SIG-M5 treated with dmso at 0.1 percent for 504 hours (cell line): ENCODE data around the gene ZNF541.
"Not testable (repeated sequence)": the region's sequence is repeated elsewhere in the genome, so short reads cannot be mapped to it uniquely, and the experiment has no call there.

ENCODE experiments used
- DNase-seq: peaks from one replicate; lab custom pipeline; 2025; ENCODE audit not compliant: unreplicated experiment; lab: John Stamatoyannopoulos, UW

ZNF541 gene

GRCh38 chr19:47599671-47600245, 26.8 kb upstream of the ZNF541 start:
- DNase-seq = not testable (repeated sequence)

GRCh38 chr19:47598407-47599349, 25.7 kb upstream of the ZNF541 start:
- DNase-seq = peak; percentile 65

GRCh38 chr19:47595944-47596343, 23.0 kb upstream of the ZNF541 start:
- peak; percentile 36 for DNase-seq

GRCh38 chr19:47593860-47594259, 20.9 kb upstream of the ZNF541 start:
- no peak for DNase-seq

GRCh38 chr19:47589824-47590223, 16.9 kb upstream of the ZNF541 start:
- no peak for DNase-seq

- no peak for DNase-seq
These were observed 14.3 kb upstream of the ZNF541 start for GRCh38 chr19:47587295-47587694.

GRCh38 chr19:47583161-47583560, 10.2 kb upstream of the ZNF541 start:
- DNase-seq = not testable (repeated sequence)

GRCh38 chr19:47582320-47582909, 9.5 kb upstream of the ZNF541 start:
- DNase-seq = no peak

GRCh38 chr19:47581605-47582319, 8.8 kb upstream of the ZNF541 start:
- DNase-seq = peak; percentile 32

- DNase-seq = no peak
These were observed 7.4 kb upstream of the ZNF541 start for GRCh38 chr19:47580397-47580796.

- no peak for DNase-seq
These were observed 313 bp downstream of the ZNF541 start for GRCh38 chr19:47572635-47573034.

GRCh38 chr19:47569331-47569730, 3.6 kb downstream of the ZNF541 start:
- DNase-seq = no peak

- no peak for DNase-seq
These were observed 8.9 kb downstream of the ZNF541 start for GRCh38 chr19:47564081-47564480.

- DNase-seq = no peak
These were observed 11.4 kb downstream of the ZNF541 start for GRCh38 chr19:47561440-47562057.

GRCh38 chr19:47560999-47561398, 11.9 kb downstream of the ZNF541 start:
- DNase-seq = no peak

GRCh38 chr19:47550129-47550528, 22.8 kb downstream of the ZNF541 start:
- DNase-seq = no peak

GRCh38 chr19:47549261-47549862, 23.6 kb downstream of the ZNF541 start:
- no peak for DNase-seq

- no peak for DNase-seq
These were observed 25.7 kb downstream of the ZNF541 start for GRCh38 chr19:47547199-47547598.

GRCh38 chr19:47545061-47545948, 27.6 kb downstream of the ZNF541 start:
- DNase-seq = no peak
